Measurements from ENCODE around the gene WASL. TPM values are rescaled to one million over a fixed set of nuclear protein-coding genes. Genes with fewer than 3 reads are reported as not detected.
A peak's percentile ranks its signal among the peaks of the same experiment; 100 is the strongest.

Gene WASL
- total and polyA plus RNA-seq, 10 of the 15 experiments (the other 5 are each of a cell fraction or from before 2014, with no cell fraction given), result 2.0 to 6.4 (median 3.5) TPM

- TF ChIP-seq ZNF592 (IDR thresholded peaks at IDR 0.05), result 0 out of 2 replicates have a peak, but pooled peaks have one; percentile 48
- peak; percentile 95 for TF ChIP-seq YY1 (IDR thresholded peaks at IDR 0.05; ENCODE audit: low read depth, low read length)
- peak; percentile 30; the same call in 1 of the 3 replicates for TF ChIP-seq POU2F2 (IDR thresholded peaks at IDR 0.05; ENCODE audit: borderline replicate concordance, low read depth, low read length)
- TF ChIP-seq JUND (IDR thresholded peaks at IDR 0.05; ENCODE audit: low read depth, low read length), result peak; percentile 98
- TF ChIP-seq MAX (IDR thresholded peaks at IDR 0.05; ENCODE audit: low read depth, low read length), result peak; percentile 10
- TF ChIP-seq EGR1 (IDR thresholded peaks at IDR 0.05; ENCODE audit: borderline replicate concordance in 1 of 2, low read depth in 2 of 2, low read length in 2 of 2), result peak in 1 of 2 experiments; percentile 72; a peak in 2 of 3 replicates
- TF ChIP-seq HDAC6 (IDR thresholded peaks at IDR 0.05; ENCODE audit: unreplicated experiment), result no peak
- TF ChIP-seq IRF5 (IDR thresholded peaks at IDR 0.05; ENCODE audit: borderline replicate concordance), result no peak
- TF ChIP-seq GATAD2B (conservative IDR thresholded peaks at IDR 0.05; ENCODE audit: low read depth), result peak; percentile 97
- TF ChIP-seq YBX1 (IDR thresholded peaks at IDR 0.05), result no peak
- no peak for TF ChIP-seq SKIL (IDR thresholded peaks at IDR 0.05; ENCODE audit: low read depth, poor library complexity, severe bottlenecking)
- peak; percentile 98 for TF ChIP-seq CHD1 (IDR thresholded peaks at IDR 0.05; ENCODE audit: low read depth, low read length)
- peak; percentile 37; the same call in 1 of the 2 replicates for TF ChIP-seq CBX5 (IDR thresholded peaks at IDR 0.05; ENCODE audit: low read depth)
- TF ChIP-seq HDAC2 (IDR thresholded peaks at IDR 0.05), result no peak
- TF ChIP-seq NRF1 (conservative IDR thresholded peaks at IDR 0.05; ENCODE audit: low read depth, low read length), result no peak
- no peak for TF ChIP-seq IRF4 (IDR thresholded peaks at IDR 0.05; ENCODE audit: low read depth, low read length)
- TF ChIP-seq ZNF274 (IDR thresholded peaks at IDR 0.05; ENCODE audit: insufficient read depth, insufficient read length), result no peak
- no peak for TF ChIP-seq SPI1 (IDR thresholded peaks at IDR 0.05; ENCODE audit: borderline replicate concordance, insufficient read depth, low read depth, low read length)
- TF ChIP-seq E4F1 (IDR thresholded peaks at IDR 0.05; ENCODE audit: borderline replicate concordance, partially characterized antibody), result no peak
Observed at GRCh38 chr7:123748734-123749536, at the start of gene WASL (continued).
